Esophagus squamous epithelium (tissue), 4 donors: ENCODE measurements around the gene FAM177B.

Experiments used
- CTCF ChIP-seq, 6 experiments: fragments of 450-650 bp in 4 of 6; fragments of 200-600 bp in 2 of 6; sonication (generic) in 2 of 6; IDR thresholded peaks; one replicate each; pipeline ENCODE4 v1.5.1; 2016 to 2019; ENCODE audit warnings: antibody characterized with exemption in 6 of 6, mild to moderate bottlenecking in 4 of 6, moderate library complexity in 4 of 6
- POLR2A ChIP-seq, 4 donors: fragments of 450-650 bp; IDR thresholded peaks; one replicate each; pipeline ENCODE4 v1.6.1; 2017; ENCODE audit warnings: antibody characterized with exemption in 4 of 4, mild to moderate bottlenecking in 4 of 4, moderate library complexity in 3 of 4

- TF ChIP-seq POLR2A (IDR thresholded peaks at IDR 0.05) (no peak), CTCF (IDR thresholded peaks at IDR 0.05) (no peak)
Observed at GRCh38 chr1:222691016-222691415, 46.0 kb upstream of the FAM177B start.
